Inflammatory macrophage treated with lipopolysaccharide for 1 hour (primary cell): ENCODE data around the gene LACTB.

ENCODE experiments used
- DNase-seq, 2 donors: peaks; one replicate each; pipeline ENCODE4 v3.0.0-alpha.2; 2020 to 2022

The LACTB gene, protein sequence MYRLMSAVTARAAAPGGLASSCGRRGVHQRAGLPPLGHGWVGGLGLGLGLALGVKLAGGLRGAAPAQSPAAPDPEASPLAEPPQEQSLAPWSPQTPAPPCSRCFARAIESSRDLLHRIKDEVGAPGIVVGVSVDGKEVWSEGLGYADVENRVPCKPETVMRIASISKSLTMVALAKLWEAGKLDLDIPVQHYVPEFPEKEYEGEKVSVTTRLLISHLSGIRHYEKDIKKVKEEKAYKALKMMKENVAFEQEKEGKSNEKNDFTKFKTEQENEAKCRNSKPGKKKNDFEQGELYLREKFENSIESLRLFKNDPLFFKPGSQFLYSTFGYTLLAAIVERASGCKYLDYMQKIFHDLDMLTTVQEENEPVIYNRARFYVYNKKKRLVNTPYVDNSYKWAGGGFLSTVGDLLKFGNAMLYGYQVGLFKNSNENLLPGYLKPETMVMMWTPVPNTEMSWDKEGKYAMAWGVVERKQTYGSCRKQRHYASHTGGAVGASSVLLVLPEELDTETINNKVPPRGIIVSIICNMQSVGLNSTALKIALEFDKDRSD

DNA sequence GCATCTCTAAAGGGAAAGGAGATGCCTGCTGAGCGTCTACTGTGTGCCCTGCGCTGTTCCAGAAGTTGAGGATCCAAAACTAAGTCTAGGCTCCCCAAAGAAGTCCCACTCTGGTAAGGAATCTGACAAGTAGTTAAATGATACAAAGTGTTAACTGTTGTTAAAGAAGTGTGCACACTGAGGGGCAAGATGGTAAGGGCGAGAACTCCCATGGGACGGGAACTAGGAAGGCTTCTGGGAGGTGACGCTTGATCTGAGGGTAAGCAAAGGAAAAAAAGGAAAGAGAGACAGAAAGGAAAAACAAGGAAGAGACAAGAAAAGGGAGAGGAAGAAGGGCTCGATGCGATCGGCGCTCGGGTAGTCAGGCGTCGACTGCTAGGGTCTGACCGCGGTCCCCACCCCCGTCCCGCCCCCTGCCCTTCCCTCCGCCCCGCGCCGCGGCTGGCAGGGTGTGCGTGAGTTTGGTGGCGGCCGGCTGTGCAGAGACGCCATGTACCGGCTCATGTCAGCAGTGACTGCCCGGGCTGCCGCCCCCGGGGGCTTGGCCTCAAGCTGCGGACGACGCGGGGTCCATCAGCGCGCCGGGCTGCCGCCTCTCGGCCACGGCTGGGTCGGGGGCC is at the start of gene LACTB:
Gene LACTB, plus strand, starts transcription at position 480 of the 620 bp plus-strand sequence. Its CDS starts 11 bp downstream, at position 491.
- DNase-seq, result peak; percentile 79 to 89

DNA sequence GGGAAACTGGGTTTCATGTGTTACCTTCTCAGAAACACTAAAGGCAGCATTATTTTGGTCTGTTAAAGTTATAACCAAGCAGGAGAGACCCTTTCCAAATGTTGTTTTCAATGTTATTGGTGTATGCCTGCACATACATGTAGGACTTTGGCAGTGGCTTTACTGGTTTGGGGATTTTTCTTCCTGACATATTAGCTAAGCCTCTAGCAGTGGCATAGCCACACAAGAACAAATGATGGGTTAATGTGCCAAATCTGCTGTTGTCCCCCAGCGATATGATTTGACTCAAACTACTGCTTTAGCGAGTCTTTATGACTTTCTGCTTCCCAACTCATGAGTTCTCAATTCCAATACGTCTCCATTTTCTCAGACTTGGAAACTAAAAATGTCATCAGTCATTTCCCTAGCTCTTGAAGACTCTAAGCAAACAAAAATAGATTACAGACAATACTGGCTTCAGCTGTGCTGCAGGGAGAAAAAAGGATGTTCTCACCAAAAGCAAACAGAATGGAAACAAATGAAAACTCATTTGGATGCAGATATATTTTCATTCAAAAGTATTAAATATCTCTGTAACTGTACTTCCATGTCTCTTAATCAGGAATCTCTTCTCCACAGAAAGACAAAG is 49.5 kb upstream of the LACTB start:
- DNase-seq, result no peak

DNA sequence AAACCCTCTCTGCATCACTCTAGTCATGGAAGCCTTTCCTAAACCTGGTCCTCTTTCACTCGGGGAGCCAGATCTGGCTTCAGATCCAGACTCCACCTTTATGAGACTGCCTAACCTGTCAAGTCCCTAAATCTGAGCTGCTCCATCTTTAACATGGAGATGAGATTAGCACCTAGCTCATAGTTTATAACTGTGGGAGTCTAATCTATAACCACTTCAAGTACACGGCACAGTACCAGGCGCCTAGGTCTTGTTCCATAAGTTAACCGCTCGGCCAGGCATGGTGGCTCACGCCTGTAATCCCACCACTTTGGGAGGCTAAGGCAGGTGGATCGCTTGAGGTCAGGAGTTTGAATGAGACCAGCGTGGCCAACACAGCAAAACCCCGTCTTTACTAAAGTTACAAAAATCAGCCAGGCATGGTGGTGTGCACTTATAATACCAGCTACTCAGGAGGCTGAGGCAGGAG is 48.8 kb upstream of the LACTB start:
- no peak for DNase-seq

DNA sequence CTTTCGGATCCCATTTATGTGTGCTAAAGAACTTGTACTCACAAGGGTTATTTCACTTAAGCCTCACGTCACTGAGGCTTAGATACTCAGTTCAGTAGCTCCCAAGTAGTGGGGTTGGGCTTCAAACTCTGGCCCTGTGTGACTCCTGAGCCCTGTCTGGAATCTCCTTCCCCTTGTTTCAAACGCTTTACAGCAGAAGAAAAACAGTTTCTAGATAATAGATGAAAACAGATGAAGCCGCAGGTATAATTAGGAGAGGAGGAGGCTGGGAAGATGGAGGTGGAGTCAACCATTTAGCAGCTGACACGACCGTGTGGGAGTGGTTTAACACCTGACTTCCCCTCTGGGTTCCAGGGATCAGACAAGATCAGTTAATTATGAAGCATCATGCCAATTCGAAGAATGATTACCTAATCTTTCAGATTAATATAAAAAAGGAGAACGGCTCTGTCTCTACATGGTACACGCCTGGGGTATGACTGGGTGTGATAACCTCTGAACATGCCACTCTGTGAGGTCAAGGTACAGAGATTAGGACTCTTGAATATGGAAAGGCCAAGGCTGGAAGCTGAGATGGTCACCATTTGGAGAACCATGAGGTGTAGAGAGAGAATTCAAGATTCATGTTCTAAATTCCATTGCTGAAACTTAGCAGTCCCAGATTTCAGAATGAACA is 48.0 kb upstream of the LACTB start:
- no peak for DNase-seq

DNA sequence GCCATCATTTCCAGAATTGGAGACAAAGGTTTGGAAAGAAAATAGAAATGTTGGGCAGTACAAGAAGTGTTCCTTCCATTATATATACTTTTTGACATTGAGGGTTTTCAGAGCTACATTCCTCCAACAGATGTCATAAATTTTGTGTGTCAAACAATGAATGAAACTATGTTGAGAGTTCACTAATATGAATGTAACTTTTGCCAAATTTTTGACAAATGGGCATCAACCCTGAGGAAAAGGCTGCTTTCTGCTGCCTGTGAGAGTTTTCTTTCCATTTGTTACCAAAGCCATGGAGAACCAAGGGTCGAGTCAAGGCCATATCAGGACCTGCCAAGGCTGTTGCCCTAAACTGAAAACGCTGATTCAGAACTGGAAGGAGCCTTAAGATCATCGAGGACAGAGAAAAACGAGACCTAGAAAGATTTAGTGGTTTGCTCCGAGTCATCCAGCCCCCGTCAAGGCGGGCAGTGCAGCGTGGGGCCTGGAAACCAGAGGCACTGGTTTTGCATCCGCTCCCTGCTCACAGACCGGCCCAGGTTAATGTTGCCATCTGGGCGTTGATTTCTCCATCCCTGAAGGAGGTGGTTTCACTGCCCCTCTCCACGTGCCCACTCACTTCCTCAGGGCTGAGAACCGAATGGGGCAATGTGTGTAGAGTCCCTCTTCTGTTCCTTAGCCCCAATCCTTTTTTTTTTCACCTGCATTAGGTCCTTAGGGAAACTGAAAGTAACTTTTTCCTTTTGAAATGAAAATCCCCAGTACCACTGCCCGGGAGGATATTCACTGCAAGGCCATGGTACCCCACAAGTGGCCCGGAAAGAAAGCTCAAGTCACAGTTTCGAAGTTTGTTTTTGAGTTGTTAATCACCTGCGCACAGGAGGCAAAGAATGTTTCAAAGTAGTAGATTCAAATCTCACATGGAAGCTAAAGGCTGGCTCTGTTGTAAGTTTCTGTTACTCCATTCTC is 46.4 kb upstream of the LACTB start:
- DNase-seq, result peak in 1 of 2 donors; percentile 1

DNA sequence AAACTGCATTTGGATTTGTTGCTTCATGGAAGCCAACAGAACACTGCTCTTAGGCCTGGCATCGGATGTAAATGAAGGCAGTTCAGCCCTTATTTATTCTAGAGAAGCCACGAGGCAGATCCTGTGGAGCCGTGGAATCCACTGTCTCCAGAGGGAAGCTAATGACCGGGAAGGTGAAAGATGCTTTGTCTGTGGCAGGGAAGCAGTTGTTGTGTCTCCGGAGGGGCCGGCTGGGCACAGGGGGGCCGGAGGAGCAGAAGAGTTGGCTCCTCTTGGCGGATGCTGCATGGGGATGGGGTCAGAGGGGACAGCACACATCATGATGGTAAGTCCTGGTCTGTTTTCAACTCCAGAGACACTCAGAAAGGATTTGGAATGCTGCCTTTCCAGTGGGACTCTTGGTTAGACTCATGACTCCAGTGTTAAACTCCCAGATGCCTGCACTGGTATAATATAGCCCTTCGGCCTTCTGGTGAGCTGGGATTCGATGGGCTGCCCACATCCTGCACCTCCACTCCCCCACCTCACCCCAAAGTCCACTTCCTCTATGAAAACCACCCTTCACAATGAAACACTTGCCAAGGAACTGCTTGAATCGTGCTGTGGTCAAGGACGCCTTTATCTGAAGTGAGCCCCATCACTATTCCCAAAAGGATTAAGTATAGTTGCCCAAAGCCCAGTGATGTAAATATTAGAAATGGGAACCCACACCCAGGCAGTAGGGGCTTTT is 45.5 kb upstream of the LACTB start:
- DNase-seq, result no peak

DNA sequence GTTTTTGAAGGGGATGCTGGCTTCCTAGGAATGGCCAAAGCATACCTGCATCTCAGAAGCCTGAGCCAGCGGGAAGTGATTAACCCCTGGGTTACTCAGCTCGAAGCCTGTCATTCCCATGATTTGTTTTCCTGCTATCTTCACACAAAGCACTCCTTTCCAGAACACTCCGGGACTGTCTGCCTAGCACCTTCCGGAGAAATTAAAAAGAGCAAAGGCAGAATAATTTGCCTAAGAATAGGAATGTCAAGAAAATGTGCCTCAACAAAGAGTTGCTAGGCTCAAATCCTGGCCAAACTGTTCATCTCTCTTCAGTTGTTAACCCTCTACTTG is 45.0 kb upstream of the LACTB start:
- no peak for DNase-seq

DNA sequence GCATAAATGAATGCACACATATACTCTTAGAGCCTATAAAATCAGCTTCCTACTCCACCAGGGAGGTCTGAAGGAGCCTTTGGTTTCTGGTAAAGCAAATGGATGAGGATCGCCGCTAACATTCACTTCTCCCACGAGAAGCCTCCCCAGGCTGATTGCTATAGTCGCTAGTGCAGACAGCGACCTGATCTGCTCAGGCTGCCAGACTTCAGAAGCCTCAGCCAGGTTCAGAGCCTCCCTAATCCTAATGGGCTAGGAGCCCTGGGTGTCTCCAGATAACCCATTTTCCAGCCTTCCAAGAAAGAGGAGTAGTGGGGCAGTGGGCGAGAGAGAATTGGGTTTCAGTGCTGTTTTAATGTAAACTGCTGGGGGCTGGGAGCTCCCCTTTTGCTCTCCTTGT is 43.7 kb upstream of the LACTB start:
- no peak for DNase-seq

DNA sequence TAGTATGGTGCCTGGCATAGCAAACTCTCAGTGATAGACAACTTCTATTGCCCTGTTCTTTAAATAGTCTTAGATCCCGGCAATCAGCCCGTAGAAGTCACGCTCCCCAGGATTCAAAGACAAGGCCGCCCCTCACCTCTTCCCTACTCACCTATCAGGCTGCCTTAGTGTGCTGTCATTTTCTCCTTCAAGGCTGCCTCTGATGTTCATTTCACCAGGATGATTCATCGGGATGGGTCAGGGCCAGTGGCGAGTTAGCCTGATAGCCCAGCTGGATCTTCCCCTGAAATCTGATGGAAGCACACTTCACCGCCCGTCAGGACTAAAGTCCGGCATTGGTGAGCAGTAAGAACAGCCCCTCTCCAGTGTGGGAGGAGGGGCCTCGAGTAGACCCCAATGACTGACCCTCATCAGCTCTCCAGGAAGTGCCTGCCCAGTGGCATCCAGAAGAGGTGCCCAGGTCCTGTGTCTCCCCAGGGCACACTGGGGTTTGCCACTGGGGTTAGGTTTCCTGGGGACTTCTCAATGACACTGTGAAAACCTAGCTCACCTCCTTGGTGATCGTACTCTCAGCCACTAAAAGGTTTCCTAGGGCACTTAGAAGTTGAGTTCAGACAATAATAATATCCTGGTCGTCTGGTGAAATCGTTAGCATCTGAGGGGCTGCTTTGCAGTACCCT is 41.6 kb upstream of the LACTB start:
- no peak for DNase-seq

DNA sequence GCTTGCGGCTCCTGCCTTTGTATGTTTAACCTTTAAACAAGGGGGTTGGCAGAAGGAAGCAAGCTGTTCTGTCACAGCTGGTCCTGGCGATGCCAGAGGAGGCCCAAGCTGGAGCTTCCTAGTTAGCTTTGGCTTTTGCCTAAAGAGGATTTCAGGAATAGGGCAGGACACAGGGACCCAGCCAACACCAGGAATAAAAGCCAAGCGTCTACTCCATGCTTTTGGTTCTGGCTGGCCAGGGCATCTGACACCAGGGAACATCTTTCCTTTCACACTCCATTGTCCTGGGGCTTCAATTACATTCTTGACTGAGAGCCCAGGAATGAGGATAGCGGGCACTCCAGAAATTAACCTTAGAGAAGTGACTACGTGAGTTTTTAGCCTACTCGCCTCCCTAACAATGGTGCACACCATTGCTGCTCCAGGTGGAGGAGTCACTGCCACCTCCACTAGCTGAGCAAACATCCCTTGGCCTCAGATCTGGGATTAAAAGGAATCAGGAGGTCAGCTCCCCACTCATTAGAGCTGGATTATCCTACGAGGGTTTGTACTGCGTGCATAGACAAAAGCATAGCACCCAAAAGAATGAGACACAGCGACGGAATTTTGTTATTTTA is 40.9 kb upstream of the LACTB start:
- DNase-seq, result no peak

DNA sequence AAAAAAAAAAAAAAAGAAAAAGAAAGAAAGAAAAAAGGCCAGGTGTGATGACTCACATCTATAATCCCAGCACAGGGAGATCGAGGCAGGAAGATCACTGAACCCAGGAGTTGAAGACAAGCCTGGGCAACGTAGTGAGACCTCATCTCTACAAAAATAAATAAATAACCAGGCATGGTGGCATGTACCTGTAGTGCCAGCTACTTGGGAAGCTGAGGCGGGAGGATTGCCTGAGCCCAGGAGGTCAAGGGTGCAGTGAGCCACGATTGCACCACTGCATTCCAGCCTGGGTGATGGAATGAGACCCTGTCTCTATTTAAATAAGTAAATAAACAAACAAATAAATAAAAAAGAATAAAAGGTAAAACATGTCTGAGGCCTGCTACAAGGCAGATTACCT is 39.3 kb upstream of the LACTB start:
- DNase-seq, result no peak

DNA sequence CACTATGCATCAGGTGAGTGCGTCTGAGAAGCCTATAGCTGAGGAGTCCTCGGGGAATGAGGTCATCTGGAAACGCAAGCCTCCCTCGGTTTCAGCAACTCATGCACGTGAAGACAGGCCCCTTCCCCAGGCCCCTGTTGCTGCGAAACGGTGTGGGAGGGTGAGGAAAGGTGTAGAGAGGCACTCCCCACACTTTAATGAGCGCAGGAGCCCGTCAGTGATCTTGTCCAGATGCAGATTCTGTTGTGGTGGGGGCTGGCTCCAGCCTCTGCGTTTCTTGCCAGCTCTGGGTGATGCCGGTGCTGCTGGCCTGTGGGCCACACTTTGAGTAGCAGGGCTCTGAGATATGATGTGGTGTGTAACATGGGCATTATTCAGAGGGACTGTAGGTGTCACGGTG is 38.6 kb upstream of the LACTB start:
- DNase-seq, result no peak

DNA sequence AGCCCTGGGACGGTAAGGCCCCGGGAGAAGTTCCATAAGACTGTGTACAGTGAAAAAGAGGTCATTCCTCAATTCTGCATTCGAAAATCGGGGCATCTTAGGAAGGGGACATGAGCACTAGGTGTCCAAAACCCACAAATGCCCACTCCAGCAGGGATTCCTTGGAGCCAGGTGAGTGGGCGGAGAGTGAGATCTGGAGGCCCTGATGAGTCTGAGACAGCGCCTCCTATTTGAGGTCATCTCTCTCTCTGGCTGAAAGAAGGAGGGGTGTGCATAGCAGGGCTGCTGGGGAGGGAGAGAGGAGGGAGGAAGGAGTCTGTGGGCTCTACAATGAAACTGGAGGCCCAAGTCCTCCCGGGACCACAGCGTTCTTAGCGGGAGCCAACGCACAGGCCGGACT is 38.1 kb upstream of the LACTB start:
- no peak for DNase-seq

DNA sequence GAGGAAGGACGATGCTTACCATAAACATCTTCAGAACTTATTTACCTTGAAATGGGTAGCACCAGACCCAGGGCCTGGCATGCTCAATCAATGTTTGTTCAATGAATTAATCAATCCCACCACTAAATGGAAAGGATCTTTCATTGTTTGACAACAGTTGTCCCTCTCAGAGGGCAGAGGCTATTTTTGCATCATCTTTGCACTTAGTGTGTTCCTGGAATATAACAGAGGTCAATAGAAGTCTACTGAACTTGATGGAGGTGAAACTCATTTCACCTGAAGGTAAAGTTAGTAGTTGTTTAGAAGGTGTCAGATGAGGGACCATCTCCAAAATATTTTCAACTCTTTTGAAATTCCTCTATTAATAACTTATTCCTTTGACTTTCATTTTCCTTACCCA is 36.9 kb upstream of the LACTB start:
- DNase-seq, result no peak

DNA sequence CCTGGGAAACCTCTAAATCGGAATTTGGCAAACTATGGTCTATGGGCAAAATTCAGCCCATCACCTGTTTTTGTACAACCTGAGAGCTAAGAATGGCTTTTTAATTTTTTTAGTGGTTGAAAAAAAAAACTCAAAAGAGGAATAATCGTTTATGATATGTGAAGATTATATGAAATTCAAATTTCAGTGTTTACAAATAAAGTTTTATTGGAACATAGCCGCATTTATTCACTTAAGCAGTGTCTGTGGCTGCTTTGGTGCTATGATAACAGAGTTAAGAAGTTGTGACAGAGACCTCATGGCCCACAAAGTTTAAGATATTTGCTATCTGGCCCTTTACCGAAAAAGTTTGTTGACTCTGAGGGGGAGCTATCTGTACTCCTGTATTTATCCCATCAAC is 36.4 kb upstream of the LACTB start:
- no peak for DNase-seq

DNA sequence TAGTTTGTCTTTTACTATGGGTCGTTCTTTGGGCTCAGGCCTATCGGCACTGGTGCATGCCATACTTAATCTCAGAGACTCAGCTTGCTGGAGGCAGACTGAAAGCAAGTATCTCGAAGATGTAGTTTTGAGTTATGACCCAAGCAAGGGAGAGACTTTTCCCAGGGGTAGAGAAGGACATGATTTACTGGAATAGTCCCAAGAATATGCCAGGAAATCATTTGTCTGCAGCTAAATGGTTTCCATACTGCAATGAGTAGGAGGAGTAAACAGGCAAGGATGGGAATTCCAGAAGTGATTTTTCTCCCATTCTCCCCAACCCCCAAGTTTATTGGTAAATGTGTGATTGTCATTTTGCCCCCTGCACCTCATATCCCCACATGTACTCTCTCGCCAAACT is 35.4 kb upstream of the LACTB start:
- no peak for DNase-seq

DNA sequence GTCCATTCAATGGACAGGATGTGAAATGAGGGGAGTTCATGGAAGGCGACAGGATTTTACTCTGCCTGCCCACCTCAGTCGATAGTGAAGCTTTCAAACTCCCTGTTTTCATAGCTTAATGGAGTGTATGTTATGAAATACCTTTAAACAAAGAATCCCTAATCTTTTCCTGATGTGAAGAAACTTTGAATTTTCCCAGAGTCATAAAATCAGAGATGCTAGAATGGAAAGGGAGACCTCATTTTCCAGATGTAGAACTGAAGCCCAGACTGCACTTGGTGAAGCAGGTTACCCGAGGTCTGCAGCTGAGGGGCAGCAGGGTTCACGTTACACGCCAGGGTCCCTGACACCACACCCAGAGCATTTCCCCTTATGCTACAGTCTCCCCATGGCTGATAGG is 34.7 kb upstream of the LACTB start:
- no peak for DNase-seq

DNA sequence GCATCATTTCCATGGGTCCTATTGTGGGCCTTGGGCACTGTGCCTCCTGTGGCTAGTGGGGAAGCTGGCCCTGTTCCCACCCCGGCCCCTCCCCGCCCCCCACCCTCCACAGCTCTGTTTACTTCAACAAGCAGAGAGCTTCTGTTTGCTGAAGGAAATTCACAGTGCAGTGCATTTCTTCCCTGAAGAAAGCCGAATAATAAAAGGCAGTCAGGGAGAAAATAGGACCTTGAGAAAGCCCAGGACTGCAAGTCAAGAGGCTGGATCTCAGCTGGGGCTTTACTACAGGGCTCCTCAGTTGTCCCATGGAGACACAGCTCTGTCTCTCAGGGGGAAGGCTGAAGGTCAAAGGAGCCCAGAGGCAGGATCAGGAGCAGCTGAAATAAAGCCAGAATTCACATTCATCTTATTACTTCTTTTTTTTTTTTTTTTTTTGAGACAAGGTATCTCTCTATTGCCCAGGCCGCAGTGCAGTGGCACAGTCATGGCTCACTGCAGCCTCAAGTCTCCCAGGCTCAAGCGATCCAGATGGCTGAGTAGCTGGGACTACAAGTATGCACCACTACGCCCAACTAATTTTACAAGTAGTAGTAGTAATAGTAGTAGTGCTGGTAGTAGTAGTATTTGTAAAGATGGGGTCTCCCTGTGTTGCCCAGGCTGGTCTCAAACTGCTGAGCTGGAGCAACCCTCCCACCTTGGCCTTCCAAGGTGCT is 33.0 kb upstream of the LACTB start:
- no peak for DNase-seq

DNA sequence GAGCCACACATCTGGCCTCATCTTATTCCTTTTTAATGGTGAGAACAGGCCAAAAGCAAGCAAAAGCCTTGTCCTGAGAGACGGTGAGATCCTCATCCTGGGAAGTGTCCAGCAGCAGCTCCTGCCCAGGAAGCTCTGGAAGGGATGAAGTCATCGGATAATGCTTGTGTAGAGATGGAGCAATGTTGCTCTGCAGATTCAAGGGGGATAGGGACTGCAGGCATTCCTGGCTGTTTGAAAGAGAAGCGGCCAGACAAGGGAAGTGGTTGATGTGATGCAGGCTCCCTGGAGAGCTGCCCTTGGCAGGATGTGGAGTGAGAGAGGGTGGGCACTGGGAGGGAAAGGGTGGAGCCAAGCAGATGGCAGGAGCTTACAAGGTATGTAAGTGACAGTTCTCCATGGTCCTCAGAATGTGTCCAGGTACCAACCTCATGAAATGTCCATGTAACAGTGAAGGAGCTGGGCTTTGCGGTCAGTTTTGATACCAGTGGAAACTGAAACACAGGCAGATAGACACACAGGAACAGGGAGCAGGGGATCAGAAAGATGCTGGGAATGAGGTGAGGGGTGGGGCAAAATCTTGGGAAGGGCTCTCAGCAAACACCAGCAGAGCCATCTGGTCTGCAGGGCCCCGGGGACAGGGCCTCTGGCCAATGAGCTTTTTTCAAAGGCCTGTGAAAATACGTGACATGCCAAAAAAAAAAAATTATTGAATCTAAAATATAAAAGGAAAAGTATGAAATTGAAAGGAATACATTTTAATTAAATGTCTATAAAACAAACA is 32.2 kb upstream of the LACTB start:
- no peak for DNase-seq
